Measurements from ENCODE around the gene MAGEC2.

DNA sequence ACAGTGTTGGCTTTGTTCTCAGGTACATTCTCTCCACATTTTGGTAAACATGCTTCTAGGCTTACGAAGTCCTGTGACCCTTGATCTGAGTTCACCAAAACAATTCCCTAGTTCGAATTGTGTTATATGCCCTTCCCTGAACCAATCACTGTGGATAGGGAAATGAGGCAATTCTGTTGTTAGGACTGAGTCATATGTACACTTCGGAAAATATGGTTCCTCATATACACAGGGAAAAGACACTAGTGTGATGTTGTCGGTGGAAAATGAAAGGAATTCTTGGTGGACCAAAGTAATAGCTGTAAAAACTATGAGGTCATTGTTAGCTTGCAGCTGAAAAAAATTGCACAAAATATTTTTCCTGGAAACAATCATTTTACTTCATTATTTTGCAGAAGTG is 46.6 kb upstream of the MAGEC2 start:
- TF ChIP-seq, protein P1, sequence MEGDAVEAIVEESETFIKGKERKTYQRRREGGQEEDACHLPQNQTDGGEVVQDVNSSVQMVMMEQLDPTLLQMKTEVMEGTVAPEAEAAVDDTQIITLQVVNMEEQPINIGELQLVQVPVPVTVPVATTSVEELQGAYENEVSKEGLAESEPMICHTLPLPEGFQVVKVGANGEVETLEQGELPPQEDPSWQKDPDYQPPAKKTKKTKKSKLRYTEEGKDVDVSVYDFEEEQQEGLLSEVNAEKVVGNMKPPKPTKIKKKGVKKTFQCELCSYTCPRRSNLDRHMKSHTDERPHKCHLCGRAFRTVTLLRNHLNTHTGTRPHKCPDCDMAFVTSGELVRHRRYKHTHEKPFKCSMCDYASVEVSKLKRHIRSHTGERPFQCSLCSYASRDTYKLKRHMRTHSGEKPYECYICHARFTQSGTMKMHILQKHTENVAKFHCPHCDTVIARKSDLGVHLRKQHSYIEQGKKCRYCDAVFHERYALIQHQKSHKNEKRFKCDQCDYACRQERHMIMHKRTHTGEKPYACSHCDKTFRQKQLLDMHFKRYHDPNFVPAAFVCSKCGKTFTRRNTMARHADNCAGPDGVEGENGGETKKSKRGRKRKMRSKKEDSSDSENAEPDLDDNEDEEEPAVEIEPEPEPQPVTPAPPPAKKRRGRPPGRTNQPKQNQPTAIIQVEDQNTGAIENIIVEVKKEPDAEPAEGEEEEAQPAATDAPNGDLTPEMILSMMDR (IDR thresholded peaks at IDR 0.05): no peak
- no peak for TF ChIP-seq POLR2A (IDR thresholded peaks at IDR 0.05)
- no peak for TF ChIP-seq POLR2AphosphoS5 (IDR thresholded peaks at IDR 0.05)

All from prostate gland (tissue), 2 donors.